Measurements from ENCODE around the gene LCT. TPM values are rescaled to one million over a fixed set of nuclear protein-coding genes. Genes with fewer than 3 reads are reported as not detected.

The LCT gene
- total and polyA plus RNA-seq, 2 experiments from 2014 or later, result not detected

DNA sequence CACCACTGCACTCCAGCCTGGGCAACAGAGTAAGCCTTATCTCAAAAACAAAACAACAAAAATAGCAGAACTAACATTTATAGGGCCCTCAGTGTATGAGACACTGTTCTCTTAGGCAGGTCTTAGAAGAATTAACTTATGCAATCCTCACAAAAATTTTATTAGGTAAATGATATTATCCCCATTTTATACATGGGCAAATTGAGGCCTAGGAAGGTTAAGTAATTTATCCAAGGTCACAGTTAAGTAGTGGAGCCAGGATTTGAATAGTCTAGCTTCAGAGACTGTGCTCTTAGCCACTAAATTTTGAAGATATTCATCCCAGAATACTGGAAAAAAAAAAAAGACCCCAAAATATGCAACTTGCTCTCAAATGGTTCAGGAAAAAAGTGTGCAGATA lies 16.4 kb upstream of the LCT start:
- H3K9me3 Mint-ChIP-seq, result no peaks in the 10 kb centered on the region

More for the DNA sequence above, 16.4 kb upstream of the LCT start:
- no peak overlapping the region for H3K27ac Mint-ChIP-seq
- H3K4me2 ChIP-seq, result no peak overlapping the region
- H2AFZ ChIP-seq, result no peak overlapping the region
- H3K36me3 Mint-ChIP-seq (ENCODE audit: low read depth), result peaks cover 84% of the 10 kb centered on the region
- no peak for ATAC-seq
- H3F3A ChIP-seq (replicated peaks; ENCODE audit: low read depth), result 0 out of 2 replicates have a peak, but pooled peaks cover 4% of the 10 kb centered on the region
- no peak overlapping the region for H3K4me3 Mint-ChIP-seq
- no peaks in the 10 kb centered on the region for H3K9me2 ChIP-seq (ENCODE audit: insufficient read depth)
- DNase-seq (ENCODE audit: low spot score), result no peak
- H4K20me1 ChIP-seq (replicated peaks; ENCODE audit: insufficient read depth), result peaks cover 23% of the 10 kb centered on the region
- H3K4me1 Mint-ChIP-seq, result no peaks in the 10 kb centered on the region
- H3K79me2 ChIP-seq (replicated peaks; ENCODE audit: insufficient read depth), result no peaks in the 10 kb centered on the region; the same call in 1 of the 2 replicates
- H3K4me3 ChIP-seq, result no peak overlapping the region
- no peaks in the 10 kb centered on the region for H3K27me3 Mint-ChIP-seq (ENCODE audit: insufficient read depth, low read depth, poor library complexity)
- TF ChIP-seq, protein P1, sequence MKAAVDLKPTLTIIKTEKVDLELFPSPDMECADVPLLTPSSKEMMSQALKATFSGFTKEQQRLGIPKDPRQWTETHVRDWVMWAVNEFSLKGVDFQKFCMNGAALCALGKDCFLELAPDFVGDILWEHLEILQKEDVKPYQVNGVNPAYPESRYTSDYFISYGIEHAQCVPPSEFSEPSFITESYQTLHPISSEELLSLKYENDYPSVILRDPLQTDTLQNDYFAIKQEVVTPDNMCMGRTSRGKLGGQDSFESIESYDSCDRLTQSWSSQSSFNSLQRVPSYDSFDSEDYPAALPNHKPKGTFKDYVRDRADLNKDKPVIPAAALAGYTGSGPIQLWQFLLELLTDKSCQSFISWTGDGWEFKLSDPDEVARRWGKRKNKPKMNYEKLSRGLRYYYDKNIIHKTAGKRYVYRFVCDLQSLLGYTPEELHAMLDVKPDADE (IDR thresholded peaks at IDR 0.05), result no peak
- TF ChIP-seq CREB1 (CRISPR knock-in tag; IDR thresholded peaks at IDR 0.05; ENCODE audit: low read depth) (no peak), ZNF331 (CRISPR knock-in tag; IDR thresholded peaks at IDR 0.05; ENCODE audit: low read depth) (no peak), ZNF462 (CRISPR knock-in tag; IDR thresholded peaks at IDR 0.05) (no peak), STAT1 (IDR thresholded peaks at IDR 0.05; ENCODE audit: unreplicated experiment) (no peak), ZNF114 (CRISPR knock-in tag; IDR thresholded peaks at IDR 0.05) (no peak), POLR2AphosphoS5 (IDR thresholded peaks at IDR 0.05; ENCODE audit: low read depth) (no peak), EZH2phosphoT487 (IDR thresholded peaks at IDR 0.05; ENCODE audit: unreplicated experiment) (no peak), JUNB (IDR thresholded peaks at IDR 0.05; ENCODE audit: unreplicated experiment) (no peak), NANOG (IDR thresholded peaks at IDR 0.05; ENCODE audit: borderline replicate concordance) (no peak), EZH2 (IDR thresholded peaks at IDR 0.05; ENCODE audit: low read depth, unreplicated experiment) (no peak)
- TF ChIP-seq, protein P2, sequence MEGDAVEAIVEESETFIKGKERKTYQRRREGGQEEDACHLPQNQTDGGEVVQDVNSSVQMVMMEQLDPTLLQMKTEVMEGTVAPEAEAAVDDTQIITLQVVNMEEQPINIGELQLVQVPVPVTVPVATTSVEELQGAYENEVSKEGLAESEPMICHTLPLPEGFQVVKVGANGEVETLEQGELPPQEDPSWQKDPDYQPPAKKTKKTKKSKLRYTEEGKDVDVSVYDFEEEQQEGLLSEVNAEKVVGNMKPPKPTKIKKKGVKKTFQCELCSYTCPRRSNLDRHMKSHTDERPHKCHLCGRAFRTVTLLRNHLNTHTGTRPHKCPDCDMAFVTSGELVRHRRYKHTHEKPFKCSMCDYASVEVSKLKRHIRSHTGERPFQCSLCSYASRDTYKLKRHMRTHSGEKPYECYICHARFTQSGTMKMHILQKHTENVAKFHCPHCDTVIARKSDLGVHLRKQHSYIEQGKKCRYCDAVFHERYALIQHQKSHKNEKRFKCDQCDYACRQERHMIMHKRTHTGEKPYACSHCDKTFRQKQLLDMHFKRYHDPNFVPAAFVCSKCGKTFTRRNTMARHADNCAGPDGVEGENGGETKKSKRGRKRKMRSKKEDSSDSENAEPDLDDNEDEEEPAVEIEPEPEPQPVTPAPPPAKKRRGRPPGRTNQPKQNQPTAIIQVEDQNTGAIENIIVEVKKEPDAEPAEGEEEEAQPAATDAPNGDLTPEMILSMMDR (conservative IDR thresholded peaks at IDR 0.05; ENCODE audit: low read depth in 2 of 2), result no peak
- TF ChIP-seq, protein P3, sequence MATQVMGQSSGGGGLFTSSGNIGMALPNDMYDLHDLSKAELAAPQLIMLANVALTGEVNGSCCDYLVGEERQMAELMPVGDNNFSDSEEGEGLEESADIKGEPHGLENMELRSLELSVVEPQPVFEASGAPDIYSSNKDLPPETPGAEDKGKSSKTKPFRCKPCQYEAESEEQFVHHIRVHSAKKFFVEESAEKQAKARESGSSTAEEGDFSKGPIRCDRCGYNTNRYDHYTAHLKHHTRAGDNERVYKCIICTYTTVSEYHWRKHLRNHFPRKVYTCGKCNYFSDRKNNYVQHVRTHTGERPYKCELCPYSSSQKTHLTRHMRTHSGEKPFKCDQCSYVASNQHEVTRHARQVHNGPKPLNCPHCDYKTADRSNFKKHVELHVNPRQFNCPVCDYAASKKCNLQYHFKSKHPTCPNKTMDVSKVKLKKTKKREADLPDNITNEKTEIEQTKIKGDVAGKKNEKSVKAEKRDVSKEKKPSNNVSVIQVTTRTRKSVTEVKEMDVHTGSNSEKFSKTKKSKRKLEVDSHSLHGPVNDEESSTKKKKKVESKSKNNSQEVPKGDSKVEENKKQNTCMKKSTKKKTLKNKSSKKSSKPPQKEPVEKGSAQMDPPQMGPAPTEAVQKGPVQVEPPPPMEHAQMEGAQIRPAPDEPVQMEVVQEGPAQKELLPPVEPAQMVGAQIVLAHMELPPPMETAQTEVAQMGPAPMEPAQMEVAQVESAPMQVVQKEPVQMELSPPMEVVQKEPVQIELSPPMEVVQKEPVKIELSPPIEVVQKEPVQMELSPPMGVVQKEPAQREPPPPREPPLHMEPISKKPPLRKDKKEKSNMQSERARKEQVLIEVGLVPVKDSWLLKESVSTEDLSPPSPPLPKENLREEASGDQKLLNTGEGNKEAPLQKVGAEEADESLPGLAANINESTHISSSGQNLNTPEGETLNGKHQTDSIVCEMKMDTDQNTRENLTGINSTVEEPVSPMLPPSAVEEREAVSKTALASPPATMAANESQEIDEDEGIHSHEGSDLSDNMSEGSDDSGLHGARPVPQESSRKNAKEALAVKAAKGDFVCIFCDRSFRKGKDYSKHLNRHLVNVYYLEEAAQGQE (IDR thresholded peaks at IDR 0.05; ENCODE audit: unreplicated experiment), result no peak
- no peaks in the 10 kb centered on the region for H3K27me3 ChIP-seq (ENCODE audit: insufficient read depth)
- no peaks in the 10 kb centered on the region for H3K4me1 ChIP-seq (ENCODE audit: insufficient read depth)
- no peak overlapping the region for H3K27ac ChIP-seq (ENCODE audit: low read depth)
- H3K36me3 ChIP-seq (ENCODE audit: insufficient read depth), result peaks cover 80% of the 10 kb centered on the region

Measured in GM23338 (cell line).